GM23338 (cell line): ENCODE results near the gene F8. TPM values are rescaled to one million over a fixed set of nuclear protein-coding genes. Genes with fewer than 3 reads are reported as not detected.

ENCODE experiments used
- ATAC-seq: fragments of 200-7000 bp; cut with Tn5 transposase; 3 replicates; pipeline ENCODE4 v1.9.1; 2020
- DNase-seq: peaks from one replicate; pipeline ENCODE4 v3.0.0-alpha.2; 2015; ENCODE audit warnings: low spot score
- H2AFZ ChIP-seq: fragments of 200-600 bp; sonication (generic); 2 replicates; pipeline ENCODE4 v1.8.0; 2016; ENCODE audit warnings: antibody characterized with exemption, mild to moderate bottlenecking, moderate library complexity
- H3F3A ChIP-seq: fragments of 200-600 bp; sonication (generic); replicated peaks from 2 replicates; pipeline ENCODE4 v1.8.0; 2017; ENCODE audit warnings: antibody characterized with exemption, mixed run types, low read depth
- H3K27ac ChIP-seq: fragments of 200-600 bp; sonication (generic); 2 replicates; pipeline ENCODE4 v1.6.1; 2016; ENCODE audit warnings: low read depth
- H3K27me3 ChIP-seq: fragments of 200-600 bp; sonication (generic); 2 replicates; pipeline ENCODE4 v1.8.0; 2016; ENCODE audit warnings: mild to moderate bottlenecking, mixed run types, moderate library complexity; ENCODE audit not compliant: insufficient read depth
- H3K36me3 ChIP-seq: fragments of 200-600 bp; sonication (generic); 2 replicates; pipeline ENCODE4 v1.8.0; 2016; ENCODE audit warnings: mild to moderate bottlenecking; ENCODE audit not compliant: insufficient read depth
- H3K4me1 ChIP-seq: fragments of 200-600 bp; sonication (generic); 2 replicates; pipeline ENCODE4 v1.8.0; 2016; ENCODE audit warnings: mild to moderate bottlenecking, moderate library complexity; ENCODE audit not compliant: insufficient read depth
- H3K4me2 ChIP-seq: fragments of 200-600 bp; sonication (generic); 2 replicates; pipeline ENCODE4 v1.7.1; 2017; ENCODE audit warnings: mixed run types
- H3K4me3 ChIP-seq: fragments of 200-600 bp; sonication (generic); 2 replicates; pipeline ENCODE4 v1.6.1; 2016; ENCODE audit warnings: mixed run types
- H3K79me2 ChIP-seq: fragments of 200-600 bp; sonication (generic); replicated peaks from 2 replicates; pipeline ENCODE4 v1.8.0; 2017; ENCODE audit warnings: mild to moderate bottlenecking; ENCODE audit not compliant: insufficient read depth
- H3K9me2 ChIP-seq: fragments of 200-600 bp; sonication (generic); 2 replicates; pipeline ENCODE4 v1.8.0; 2017; ENCODE audit not compliant: insufficient read depth
- H4K20me1 ChIP-seq: fragments of 200-600 bp; sonication (generic); replicated peaks from 2 replicates; pipeline ENCODE4 v1.8.0; 2017; ENCODE audit warnings: mild to moderate bottlenecking; ENCODE audit not compliant: insufficient read depth
- H3K27ac Mint-ChIP-seq: 2 replicates; pipeline ENCODE4 v1.8.0; 2020; ENCODE audit warnings: inconsistent platforms, mild to moderate bottlenecking, moderate library complexity, mixed read lengths
- H3K27me3 Mint-ChIP-seq: 3 replicates; pipeline ENCODE4 v1.8.0; 2022; ENCODE audit warnings: low read depth, mild to moderate bottlenecking, moderate library complexity, mixed read lengths, inconsistent platforms; ENCODE audit not compliant: insufficient read depth, poor library complexity
- H3K36me3 Mint-ChIP-seq: 3 replicates; pipeline ENCODE4 v1.8.0; 2021; ENCODE audit warnings: low read depth, mild to moderate bottlenecking, inconsistent platforms, moderate library complexity, mixed read lengths
- H3K4me1 Mint-ChIP-seq: 3 replicates; pipeline ENCODE4 v1.8.0; 2020; ENCODE audit warnings: mild to moderate bottlenecking, inconsistent platforms, mixed read lengths
- H3K4me3 Mint-ChIP-seq: 3 replicates; pipeline ENCODE4 v1.8.0; 2021; ENCODE audit warnings: moderate library complexity, mild to moderate bottlenecking, inconsistent platforms, mixed read lengths
- H3K9me3 Mint-ChIP-seq: 3 replicates; pipeline ENCODE4 v1.8.0; 2020; ENCODE audit warnings: moderate library complexity, mild to moderate bottlenecking, inconsistent platforms, mixed read lengths
- CREB1 ChIP-seq: fragments of 250-450 bp; sonication (Bioruptor Pico); IDR thresholded peaks from 2 replicates; pipeline ENCODE4 v1.5.0; 2020; ENCODE audit warnings: low read depth, mild to moderate bottlenecking, moderate library complexity
- EZH2 ChIP-seq: fragments of 200-600 bp; sonication (generic); IDR thresholded peaks from one replicate; pipeline ENCODE4 v1.8.0; 2017; ENCODE audit warnings: antibody characterized with exemption, mild to moderate bottlenecking, low read depth; ENCODE audit not compliant: unreplicated experiment
- EZH2phosphoT487 ChIP-seq: fragments of 200-600 bp; sonication (generic); IDR thresholded peaks from one replicate; pipeline ENCODE4 v1.8.1; 2018; ENCODE audit warnings: antibody characterized with exemption; ENCODE audit not compliant: unreplicated experiment
- JUNB ChIP-seq: IDR thresholded peaks from one replicate; pipeline ENCODE4 v1.6.1; 2016; ENCODE audit warnings: antibody characterized with exemption; ENCODE audit not compliant: unreplicated experiment
- NANOG ChIP-seq: IDR thresholded peaks from 2 replicates; pipeline ENCODE4 v1.6.1; 2016; ENCODE audit warnings: antibody characterized with exemption, borderline replicate concordance
- POLR2AphosphoS5 ChIP-seq: IDR thresholded peaks from 2 replicates; pipeline ENCODE4 v1.6.1; 2016; ENCODE audit warnings: antibody characterized with exemption, low read depth
- STAT1 ChIP-seq: IDR thresholded peaks from one replicate; pipeline ENCODE4 v1.6.1; 2016; ENCODE audit warnings: antibody characterized with exemption; ENCODE audit not compliant: unreplicated experiment
- ZNF114 ChIP-seq: fragments of 250-450 bp; sonication (Bioruptor Pico); IDR thresholded peaks from 2 replicates; pipeline ENCODE4 v1.5.0; 2020; ENCODE audit warnings: mild to moderate bottlenecking, moderate library complexity
- ZNF331 ChIP-seq: fragments of 250-450 bp; sonication (Bioruptor Pico); IDR thresholded peaks from 2 replicates; pipeline ENCODE4 v1.5.0; 2020; ENCODE audit warnings: low read depth, mild to moderate bottlenecking, moderate library complexity
- polyA plus RNA-seq: library from polyadenylated mRNA; unstranded; fragments of >200 nt; fragmentation: Nextera tagmentation; extraction: Ambion mirVana; gene quantifications from 2 replicates; pipeline ENCODE4 v1.2.1, GENCODE V29; 2016
- total RNA-seq: library from RNA; depleted of rRNA; stranded (reverse); fragments of >200 nt; shearing (Covaris generic); gene quantifications from 2 replicates; pipeline ENCODE4 v1.2.3, GENCODE V29; 2014
- TF ChIP-seq, protein P1 (sequence below): fragments of 250-450 bp; sonication (Bioruptor Pico); IDR thresholded peaks from 2 replicates; pipeline ENCODE4 v1.5.0; 2020; ENCODE audit warnings: mild to moderate bottlenecking, moderate library complexity
- TF ChIP-seq, protein P2 (sequence below): IDR thresholded peaks from one replicate; pipeline ENCODE4 v1.6.1; 2018; ENCODE audit warnings: antibody characterized with exemption; ENCODE audit not compliant: unreplicated experiment
- TF ChIP-seq, protein P3 (sequence below): IDR thresholded peaks from 2 replicates; pipeline ENCODE4 v1.6.1; 2016; ENCODE audit warnings: antibody characterized with exemption
- TF ChIP-seq, protein P4 (sequence below), 2 experiments: fragments of 200-600 bp in 1 of 2; sonication (generic) in 1 of 2; conservative IDR thresholded peaks; 2 replicates each; pipeline versions ENCODE4 v1.5.1 to v1.6.1; 2016 to 2017; ENCODE audit warnings: antibody characterized with exemption in 2 of 2, low read depth in 2 of 2, mild to moderate bottlenecking in 2 of 2, moderate library complexity in 1 of 2

F8 gene
- total and polyA plus RNA-seq, 2 experiments from 2014 or later, result 0.70 to 1.8 TPM

DNA sequence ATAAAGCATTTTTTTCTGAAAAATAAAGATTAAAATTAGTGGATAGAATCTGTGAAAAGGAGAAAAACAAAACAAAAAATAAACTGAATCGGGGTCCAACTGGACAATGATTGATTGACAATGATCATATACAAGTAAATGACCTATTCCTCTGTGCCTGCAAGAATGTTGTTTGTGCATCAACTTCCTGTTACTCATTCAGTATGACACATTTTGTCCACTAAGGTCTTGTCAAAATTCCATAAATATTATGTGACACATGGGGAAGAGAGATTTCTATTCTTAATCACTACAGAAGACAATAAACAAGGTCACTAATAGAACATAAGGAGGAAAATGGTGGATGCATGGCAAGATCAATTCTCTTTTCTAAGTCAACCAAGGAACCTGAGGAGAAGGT lies 54.9 kb downstream of the F8 start:
- no peak for ATAC-seq
- Histone ChIP-seq H3K4me2 (no peak overlapping the region), H4K20me1 (no peaks in the 10 kb centered on the region), H2AFZ (no peak overlapping the region), H3F3A (no peaks in the 10 kb centered on the region), H3K27ac (no peak overlapping the region), H3K4me3 (no peak overlapping the region), H3K4me1 (no peaks in the 10 kb centered on the region), H3K9me2 (no peaks in the 10 kb centered on the region), H3K27me3 (no peaks in the 10 kb centered on the region), H3K79me2 (no peaks in the 10 kb centered on the region), H3K36me3 (no peaks in the 10 kb centered on the region)
- Mint-ChIP-seq H3K9me3 (no peaks in the 10 kb centered on the region), H3K27ac (no peak overlapping the region), H3K27me3 (no peaks in the 10 kb centered on the region), H3K36me3 (no peaks in the 10 kb centered on the region), H3K4me3 (no peak overlapping the region), H3K4me1 (no peaks in the 10 kb centered on the region)
- TF ChIP-seq CREB1 (CRISPR knock-in tag), result no peak
- no peak for TF ChIP-seq NANOG
- TF ChIP-seq JUNB, result no peak
- TF ChIP-seq POLR2AphosphoS5, result no peak
- TF ChIP-seq, protein P1, sequence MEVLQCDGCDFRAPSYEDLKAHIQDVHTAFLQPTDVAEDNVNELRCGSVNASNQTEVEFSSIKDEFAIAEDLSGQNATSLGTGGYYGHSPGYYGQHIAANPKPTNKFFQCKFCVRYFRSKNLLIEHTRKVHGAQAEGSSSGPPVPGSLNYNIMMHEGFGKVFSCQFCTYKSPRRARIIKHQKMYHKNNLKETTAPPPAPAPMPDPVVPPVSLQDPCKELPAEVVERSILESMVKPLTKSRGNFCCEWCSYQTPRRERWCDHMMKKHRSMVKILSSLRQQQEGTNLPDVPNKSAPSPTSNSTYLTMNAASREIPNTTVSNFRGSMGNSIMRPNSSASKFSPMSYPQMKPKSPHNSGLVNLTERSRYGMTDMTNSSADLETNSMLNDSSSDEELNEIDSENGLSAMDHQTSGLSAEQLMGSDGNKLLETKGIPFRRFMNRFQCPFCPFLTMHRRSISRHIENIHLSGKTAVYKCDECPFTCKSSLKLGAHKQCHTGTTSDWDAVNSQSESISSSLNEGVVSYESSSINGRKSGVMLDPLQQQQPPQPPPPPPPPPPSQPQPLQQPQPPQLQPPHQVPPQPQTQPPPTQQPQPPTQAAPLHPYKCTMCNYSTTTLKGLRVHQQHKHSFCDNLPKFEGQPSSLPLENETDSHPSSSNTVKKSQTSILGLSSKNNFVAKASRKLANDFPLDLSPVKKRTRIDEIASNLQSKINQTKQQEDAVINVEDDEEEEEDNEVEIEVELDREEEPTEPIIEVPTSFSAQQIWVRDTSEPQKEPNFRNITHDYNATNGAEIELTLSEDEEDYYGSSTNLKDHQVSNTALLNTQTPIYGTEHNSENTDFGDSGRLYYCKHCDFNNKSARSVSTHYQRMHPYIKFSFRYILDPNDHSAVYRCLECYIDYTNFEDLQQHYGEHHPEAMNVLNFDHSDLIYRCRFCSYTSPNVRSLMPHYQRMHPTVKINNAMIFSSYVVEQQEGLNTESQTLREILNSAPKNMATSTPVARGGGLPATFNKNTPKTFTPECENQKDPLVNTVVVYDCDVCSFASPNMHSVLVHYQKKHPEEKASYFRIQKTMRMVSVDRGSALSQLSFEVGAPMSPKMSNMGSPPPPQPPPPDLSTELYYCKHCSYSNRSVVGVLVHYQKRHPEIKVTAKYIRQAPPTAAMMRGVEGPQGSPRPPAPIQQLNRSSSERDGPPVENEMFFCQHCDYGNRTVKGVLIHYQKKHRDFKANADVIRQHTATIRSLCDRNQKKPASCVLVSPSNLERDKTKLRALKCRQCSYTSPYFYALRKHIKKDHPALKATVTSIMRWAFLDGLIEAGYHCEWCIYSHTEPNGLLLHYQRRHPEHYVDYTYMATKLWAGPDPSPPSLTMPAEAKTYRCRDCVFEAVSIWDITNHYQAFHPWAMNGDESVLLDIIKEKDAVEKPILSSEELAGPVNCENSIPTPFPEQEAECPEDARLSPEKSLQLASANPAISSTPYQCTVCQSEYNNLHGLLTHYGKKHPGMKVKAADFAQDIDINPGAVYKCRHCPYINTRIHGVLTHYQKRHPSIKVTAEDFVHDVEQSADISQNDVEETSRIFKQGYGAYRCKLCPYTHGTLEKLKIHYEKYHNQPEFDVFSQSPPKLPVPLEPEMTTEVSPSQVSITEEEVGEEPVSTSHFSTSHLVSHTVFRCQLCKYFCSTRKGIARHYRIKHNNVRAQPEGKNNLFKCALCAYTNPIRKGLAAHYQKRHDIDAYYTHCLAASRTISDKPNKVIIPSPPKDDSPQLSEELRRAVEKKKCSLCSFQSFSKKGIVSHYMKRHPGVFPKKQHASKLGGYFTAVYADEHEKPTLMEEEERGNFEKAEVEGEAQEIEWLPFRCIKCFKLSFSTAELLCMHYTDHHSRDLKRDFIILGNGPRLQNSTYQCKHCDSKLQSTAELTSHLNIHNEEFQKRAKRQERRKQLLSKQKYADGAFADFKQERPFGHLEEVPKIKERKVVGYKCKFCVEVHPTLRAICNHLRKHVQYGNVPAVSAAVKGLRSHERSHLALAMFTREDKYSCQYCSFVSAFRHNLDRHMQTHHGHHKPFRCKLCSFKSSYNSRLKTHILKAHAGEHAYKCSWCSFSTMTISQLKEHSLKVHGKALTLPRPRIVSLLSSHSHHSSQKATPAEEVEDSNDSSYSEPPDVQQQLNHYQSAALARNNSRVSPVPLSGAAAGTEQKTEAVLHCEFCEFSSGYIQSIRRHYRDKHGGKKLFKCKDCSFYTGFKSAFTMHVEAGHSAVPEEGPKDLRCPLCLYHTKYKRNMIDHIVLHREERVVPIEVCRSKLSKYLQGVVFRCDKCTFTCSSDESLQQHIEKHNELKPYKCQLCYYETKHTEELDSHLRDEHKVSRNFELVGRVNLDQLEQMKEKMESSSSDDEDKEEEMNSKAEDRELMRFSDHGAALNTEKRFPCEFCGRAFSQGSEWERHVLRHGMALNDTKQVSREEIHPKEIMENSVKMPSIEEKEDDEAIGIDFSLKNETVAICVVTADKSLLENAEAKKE (CRISPR knock-in tag), result no peak
- TF ChIP-seq ZNF114 (CRISPR knock-in tag), result no peak
- TF ChIP-seq ZNF331 (CRISPR knock-in tag), result no peak
- TF ChIP-seq, protein P2, sequence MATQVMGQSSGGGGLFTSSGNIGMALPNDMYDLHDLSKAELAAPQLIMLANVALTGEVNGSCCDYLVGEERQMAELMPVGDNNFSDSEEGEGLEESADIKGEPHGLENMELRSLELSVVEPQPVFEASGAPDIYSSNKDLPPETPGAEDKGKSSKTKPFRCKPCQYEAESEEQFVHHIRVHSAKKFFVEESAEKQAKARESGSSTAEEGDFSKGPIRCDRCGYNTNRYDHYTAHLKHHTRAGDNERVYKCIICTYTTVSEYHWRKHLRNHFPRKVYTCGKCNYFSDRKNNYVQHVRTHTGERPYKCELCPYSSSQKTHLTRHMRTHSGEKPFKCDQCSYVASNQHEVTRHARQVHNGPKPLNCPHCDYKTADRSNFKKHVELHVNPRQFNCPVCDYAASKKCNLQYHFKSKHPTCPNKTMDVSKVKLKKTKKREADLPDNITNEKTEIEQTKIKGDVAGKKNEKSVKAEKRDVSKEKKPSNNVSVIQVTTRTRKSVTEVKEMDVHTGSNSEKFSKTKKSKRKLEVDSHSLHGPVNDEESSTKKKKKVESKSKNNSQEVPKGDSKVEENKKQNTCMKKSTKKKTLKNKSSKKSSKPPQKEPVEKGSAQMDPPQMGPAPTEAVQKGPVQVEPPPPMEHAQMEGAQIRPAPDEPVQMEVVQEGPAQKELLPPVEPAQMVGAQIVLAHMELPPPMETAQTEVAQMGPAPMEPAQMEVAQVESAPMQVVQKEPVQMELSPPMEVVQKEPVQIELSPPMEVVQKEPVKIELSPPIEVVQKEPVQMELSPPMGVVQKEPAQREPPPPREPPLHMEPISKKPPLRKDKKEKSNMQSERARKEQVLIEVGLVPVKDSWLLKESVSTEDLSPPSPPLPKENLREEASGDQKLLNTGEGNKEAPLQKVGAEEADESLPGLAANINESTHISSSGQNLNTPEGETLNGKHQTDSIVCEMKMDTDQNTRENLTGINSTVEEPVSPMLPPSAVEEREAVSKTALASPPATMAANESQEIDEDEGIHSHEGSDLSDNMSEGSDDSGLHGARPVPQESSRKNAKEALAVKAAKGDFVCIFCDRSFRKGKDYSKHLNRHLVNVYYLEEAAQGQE, result no peak
- TF ChIP-seq EZH2phosphoT487, result no peak
- TF ChIP-seq, protein P3, sequence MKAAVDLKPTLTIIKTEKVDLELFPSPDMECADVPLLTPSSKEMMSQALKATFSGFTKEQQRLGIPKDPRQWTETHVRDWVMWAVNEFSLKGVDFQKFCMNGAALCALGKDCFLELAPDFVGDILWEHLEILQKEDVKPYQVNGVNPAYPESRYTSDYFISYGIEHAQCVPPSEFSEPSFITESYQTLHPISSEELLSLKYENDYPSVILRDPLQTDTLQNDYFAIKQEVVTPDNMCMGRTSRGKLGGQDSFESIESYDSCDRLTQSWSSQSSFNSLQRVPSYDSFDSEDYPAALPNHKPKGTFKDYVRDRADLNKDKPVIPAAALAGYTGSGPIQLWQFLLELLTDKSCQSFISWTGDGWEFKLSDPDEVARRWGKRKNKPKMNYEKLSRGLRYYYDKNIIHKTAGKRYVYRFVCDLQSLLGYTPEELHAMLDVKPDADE, result no peak
- TF ChIP-seq, protein P4, sequence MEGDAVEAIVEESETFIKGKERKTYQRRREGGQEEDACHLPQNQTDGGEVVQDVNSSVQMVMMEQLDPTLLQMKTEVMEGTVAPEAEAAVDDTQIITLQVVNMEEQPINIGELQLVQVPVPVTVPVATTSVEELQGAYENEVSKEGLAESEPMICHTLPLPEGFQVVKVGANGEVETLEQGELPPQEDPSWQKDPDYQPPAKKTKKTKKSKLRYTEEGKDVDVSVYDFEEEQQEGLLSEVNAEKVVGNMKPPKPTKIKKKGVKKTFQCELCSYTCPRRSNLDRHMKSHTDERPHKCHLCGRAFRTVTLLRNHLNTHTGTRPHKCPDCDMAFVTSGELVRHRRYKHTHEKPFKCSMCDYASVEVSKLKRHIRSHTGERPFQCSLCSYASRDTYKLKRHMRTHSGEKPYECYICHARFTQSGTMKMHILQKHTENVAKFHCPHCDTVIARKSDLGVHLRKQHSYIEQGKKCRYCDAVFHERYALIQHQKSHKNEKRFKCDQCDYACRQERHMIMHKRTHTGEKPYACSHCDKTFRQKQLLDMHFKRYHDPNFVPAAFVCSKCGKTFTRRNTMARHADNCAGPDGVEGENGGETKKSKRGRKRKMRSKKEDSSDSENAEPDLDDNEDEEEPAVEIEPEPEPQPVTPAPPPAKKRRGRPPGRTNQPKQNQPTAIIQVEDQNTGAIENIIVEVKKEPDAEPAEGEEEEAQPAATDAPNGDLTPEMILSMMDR (conservative IDR thresholded peaks at IDR 0.05; ENCODE audit: low read depth in 2 of 2), result no peak
- no peak for TF ChIP-seq STAT1
- no peak for TF ChIP-seq EZH2
- no peak for DNase-seq
